ENCODE measurements around the gene ZIM2. TPM values are rescaled to one million over a fixed set of nuclear protein-coding genes. Genes with fewer than 3 reads are reported as not detected.

The ZIM2 gene
- total RNA-seq, 2 donors from 2014 or later, result not detected

DNA sequence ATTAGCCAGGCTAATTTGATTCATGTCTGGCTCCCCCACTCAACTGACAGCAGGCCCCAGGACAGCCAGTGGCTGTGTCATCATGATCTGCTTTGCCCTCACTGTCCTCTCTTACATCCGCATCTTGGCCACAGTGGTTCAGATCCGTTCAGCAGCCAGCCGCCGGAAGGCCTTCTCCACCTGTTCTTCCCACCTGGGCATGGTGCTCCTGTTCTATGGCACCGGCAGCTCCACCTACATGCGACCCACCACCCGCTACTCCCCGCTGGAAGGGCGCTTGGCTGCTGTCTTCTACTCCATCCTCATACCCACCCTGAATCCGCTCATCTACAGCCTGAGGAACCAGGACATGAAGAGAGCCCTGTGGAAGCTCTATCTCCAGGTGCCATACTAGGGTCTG lies 79.7 kb downstream of the ZIM2 start:
- DNase-seq (ENCODE audit: low spot score in 2 of 2) (no peak), ATAC-seq (no peak)
- Mint-ChIP-seq H3K36me3 (peaks cover 55 to 63% of the 10 kb centered on the region in 2 donors), H3K27ac (no peak overlapping the region), H3K9me3 (peaks cover 54 to 55% of the 10 kb centered on the region in 2 donors)

DNA sequence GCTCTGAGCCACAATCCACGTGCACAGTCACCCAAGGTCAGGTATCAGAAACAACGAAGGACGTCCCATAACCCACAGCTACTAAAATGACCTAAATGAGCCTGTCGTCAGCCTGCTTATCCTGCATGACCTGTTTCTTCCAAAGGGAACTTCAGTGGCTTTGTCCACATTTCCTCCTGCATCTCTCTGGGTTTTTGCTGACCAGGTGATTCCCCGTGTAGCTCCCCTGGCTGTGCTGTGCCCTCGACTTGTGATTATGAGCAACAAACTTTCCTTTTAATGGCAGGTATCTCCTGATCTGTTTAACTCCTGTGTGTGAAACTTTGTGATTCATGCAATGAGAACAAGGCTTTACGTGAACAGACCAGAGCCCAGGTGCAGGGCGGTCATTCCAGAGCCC lies 81.0 kb downstream of the ZIM2 start:
- H3K9me3 Mint-ChIP-seq, result peaks cover 48 to 55% of the 10 kb centered on the region in 2 donors
- H3K36me3 Mint-ChIP-seq, result peaks cover 45 to 56% of the 10 kb centered on the region in 2 donors
- H3K27ac Mint-ChIP-seq, result no peak overlapping the region
- ATAC-seq (no peak), DNase-seq (ENCODE audit: low spot score in 2 of 2) (no peak)

DNA sequence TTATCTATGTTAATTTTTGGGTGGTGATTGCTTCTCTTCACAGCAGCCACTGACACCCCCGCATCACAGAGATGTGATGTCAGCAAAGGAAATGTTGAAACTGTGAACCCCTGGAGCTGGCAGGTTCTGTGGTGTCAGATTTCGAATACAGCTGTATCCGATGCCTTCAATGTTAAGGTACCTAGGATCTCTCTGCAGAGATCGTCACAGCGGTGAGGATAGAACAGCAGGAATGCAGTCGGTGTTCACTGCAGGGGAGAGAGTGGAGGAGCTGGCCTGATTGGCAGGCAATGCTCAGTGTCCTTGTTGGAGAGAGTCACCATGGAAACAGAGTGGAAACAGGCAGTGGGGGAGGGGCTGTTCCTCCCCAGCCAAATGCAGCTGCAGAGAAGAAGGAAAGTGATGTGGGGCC lies 89.4 kb downstream of the ZIM2 start:
- no peak for ATAC-seq
- Mint-ChIP-seq H3K36me3 (peaks cover 23 to 43% of the 10 kb centered on the region in 2 donors), H3K9me3 (peaks cover 34 to 41% of the 10 kb centered on the region in 2 donors), H3K27ac (no peak overlapping the region)
- DNase-seq (ENCODE audit: low spot score in 2 of 2), result no peak

DNA sequence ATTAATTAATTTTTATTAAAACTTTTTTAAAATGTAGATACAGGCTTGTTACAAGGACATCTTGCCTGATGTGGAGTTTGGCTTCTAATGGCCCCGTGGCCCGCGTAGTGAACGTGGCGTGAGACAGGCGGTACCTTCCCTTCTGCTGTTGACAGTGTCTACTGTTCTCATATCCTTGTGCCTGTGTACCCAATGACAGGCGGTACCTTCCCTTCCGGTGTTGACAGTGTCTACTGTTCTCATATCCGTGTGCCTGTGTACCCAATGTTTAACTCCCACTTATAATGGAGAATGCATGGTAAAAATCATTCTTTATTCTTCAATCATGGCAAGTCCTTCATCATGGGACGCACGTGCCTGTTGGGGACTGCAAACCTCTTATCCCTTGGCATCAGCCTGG lies 89.9 kb downstream of the ZIM2 start:
- DNase-seq (ENCODE audit: low spot score in 2 of 2), result no peak
- H3K36me3 Mint-ChIP-seq, result peaks cover 19 to 41% of the 10 kb centered on the region in 2 donors
- no peak for ATAC-seq
- H3K27ac Mint-ChIP-seq, result no peak overlapping the region
- peaks cover 32 to 37% of the 10 kb centered on the region in 2 donors for H3K9me3 Mint-ChIP-seq

DNA sequence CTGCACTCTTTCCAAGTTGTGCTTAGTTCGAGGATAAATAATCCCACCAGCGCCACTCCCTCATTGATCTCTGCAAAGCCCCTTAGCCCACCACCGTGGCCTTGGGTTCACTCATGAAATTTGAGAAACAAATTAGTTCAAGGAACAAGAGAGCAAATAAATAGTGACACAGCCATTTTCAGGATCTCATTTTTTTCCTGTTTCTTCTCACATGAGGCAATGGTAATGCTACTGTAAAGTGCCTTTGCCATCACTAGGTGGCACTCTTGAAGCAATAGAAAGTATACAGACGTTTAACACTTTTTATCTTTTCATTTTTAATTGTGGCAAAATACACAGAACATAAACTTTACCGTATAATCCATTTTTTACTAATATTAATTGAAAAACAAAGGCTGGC lies 92.1 kb downstream of the ZIM2 start:
- DNase-seq (ENCODE audit: low spot score in 2 of 2) (no peak), ATAC-seq (no peak)
- Mint-ChIP-seq H3K9me3 (peaks cover 33 to 35% of the 10 kb centered on the region in 2 donors), H3K36me3 (peaks cover 21 to 44% of the 10 kb centered on the region in 2 donors), H3K27ac (no peak overlapping the region)

DNA sequence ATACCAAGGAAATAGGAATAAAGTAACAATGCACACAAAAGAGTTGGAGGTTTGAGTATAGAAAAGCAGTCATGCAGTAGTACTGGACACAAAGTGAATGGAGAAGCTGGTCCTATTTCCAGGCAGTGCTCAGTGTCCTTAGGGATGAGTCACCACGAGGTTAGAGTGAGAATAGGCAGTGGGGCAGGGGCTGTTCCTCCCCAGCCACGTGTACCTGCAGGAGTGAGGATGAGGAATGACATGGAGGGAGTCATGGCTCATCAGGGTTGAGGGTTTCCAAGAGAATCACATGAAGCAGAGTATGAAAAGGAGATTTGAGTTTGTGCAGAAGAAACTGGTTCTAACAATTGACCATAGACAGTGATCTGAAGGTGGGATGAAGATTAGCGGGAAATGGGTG lies 94.2 kb downstream of the ZIM2 start:
- H3K9me3 Mint-ChIP-seq, result peaks cover 43% of the 10 kb centered on the region in 2 donors
- H3K36me3 Mint-ChIP-seq, result peaks cover 19 to 53% of the 10 kb centered on the region in 2 donors
- H3K27ac Mint-ChIP-seq, result no peak overlapping the region
- ATAC-seq, result no peak
- DNase-seq (ENCODE audit: low spot score in 2 of 2), result no peak

DNA sequence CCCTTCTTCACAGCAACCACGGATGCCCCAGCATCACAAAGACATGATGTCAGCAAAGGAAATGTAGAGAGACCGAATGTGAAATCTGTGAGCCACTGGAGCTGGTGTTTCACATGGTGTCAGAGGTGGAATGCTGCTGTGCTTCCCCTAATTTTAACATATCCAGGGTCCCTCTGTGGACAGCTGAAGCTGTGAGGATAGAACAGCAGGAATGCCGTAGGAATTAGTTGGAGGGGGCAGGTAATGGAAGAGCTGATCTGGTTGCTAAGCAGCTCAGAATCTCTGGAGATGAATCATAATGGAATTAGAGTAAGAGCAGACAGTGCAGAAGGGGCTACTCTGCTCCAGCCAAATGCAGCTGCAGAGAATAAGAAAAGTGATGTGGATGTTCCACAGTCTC lies 100.0 kb downstream of the ZIM2 start:
- peaks cover 29 to 55% of the 10 kb centered on the region in 2 donors for H3K36me3 Mint-ChIP-seq
- no peak for DNase-seq (ENCODE audit: low spot score in 2 of 2)
- no peak overlapping the region for H3K27ac Mint-ChIP-seq
- H3K9me3 Mint-ChIP-seq, result peaks cover 35 to 52% of the 10 kb centered on the region in 2 donors
- ATAC-seq, result no peak

DNA sequence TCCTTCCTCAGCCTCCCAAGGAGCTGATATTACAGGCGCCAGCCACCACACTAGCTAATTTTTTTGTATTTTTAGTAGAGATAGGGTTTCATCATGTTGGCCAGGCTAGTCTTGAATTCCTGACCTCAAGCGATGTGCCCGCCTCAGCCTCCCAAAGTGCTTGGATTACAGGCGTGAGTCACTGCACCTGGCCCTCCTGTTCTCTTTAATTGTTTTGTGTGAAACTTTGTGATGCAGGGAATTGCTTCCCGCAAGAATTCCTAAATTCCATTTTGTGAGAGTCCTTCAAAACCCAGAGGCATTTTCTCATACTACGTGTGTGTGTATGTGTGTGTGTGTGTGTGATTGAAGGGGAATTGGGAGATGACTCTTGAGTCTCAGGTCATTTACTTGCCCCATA lies 104.0 kb downstream of the ZIM2 start:
- Mint-ChIP-seq H3K27ac (no peak overlapping the region), H3K36me3 (peaks cover 33 to 46% of the 10 kb centered on the region in 2 donors), H3K9me3 (peaks cover 28 to 52% of the 10 kb centered on the region in 2 donors)
- ATAC-seq, result no peak
- DNase-seq (ENCODE audit: low spot score in 2 of 2), result no peak

DNA sequence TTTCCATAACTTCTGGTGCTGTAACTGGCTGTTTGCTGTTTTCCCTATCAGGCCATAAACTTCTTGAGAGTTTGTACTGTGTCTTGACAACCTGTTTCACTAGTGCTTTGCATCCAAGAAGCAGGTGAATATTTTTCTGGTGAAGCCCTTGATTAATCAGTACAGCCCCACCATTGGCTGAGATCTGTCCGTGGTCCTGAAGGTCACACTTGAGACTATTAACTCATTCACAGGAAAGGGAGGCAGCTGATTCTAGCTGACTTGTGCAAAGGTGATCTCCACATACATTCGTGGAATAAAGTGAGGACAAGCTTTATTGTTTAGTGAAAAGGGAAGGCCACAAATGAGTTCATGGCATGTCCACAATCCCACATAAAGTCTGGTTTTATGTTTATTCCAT lies 107.5 kb downstream of the ZIM2 start:
- no peak for DNase-seq (ENCODE audit: low spot score in 2 of 2)
- Mint-ChIP-seq H3K36me3 (peaks cover 27 to 41% of the 10 kb centered on the region in 2 donors), H3K9me3 (peaks cover 30 to 42% of the 10 kb centered on the region in 2 donors), H3K27ac (no peak overlapping the region)
- ATAC-seq, result no peak

DNA sequence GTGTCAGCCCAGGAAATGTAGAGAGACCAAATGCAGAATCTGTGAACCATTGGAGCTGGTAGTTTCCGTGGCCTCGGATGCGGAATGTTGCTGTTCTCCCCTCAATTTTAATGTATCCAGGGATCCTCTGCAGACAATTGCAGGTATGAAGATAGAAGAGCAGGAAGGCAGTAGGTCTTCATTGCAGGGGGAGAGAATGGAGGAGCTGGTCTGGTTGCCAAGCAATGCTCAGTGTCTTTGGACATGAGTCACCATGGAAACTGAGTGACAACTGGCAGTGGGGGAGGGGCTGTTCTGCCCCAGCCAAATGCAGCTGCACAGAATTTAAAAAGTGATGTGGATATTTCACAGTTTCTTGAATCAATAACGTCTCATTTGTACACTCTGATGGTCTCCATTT lies 112.8 kb downstream of the ZIM2 start:
- ATAC-seq (no peak), DNase-seq (ENCODE audit: low spot score in 2 of 2) (no peak)
- Mint-ChIP-seq H3K27ac (no peak overlapping the region), H3K36me3 (peaks cover 37 to 40% of the 10 kb centered on the region in 2 donors), H3K9me3 (peaks cover 24 to 30% of the 10 kb centered on the region in 2 donors)

DNA sequence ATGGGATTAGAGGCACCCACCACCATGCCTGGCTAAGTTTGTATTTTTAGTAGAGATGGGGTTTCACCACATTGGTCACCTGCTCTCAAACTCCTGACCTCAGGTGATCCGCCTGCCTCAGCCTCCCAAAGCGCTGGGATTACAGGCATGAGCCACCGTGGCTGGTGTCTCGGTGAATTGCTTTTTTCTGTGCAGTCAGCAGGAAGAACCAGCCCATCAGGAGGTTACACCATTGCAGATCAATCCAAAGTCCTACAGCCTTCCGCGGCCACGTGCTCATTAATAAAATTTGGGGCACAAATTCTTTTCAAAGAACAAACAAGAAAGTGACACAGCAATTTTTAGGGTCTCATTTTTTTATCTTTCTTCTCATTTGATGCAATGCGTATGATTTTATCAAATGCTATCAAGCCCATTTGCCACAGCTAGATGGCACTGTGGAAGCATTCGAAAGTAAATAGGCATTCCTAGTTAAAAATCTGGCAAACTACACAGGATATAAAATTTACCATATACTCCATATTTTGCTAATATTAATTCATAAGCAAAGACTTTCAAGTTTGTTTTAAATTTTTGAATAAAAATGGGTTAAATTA lies 114.6 kb downstream of the ZIM2 start:
- Mint-ChIP-seq H3K9me3 (peaks cover 25 to 37% of the 10 kb centered on the region in 2 donors), H3K27ac (peak overlapping the region in 1 of 2 donors; percentile 25), H3K36me3 (peaks cover 40 to 50% of the 10 kb centered on the region in 2 donors)
- DNase-seq (ENCODE audit: low spot score in 2 of 2), result no peak
- ATAC-seq, result no peak

Other genes starting within 250 kb of the ZIM2 start
- gene ZNF71, start 245.4 kb downstream of the ZIM2 start, total RNA-seq, result 1 to 10 TPM; 4.4 to 4.7 TPM
- under 1 TPM; 0.30 to 0.31 TPM for gene SMIM17, start 197.6 kb downstream of the ZIM2 start, total RNA-seq
- gene ZNF835, start 169.0 kb downstream of the ZIM2 start, total RNA-seq, result 1 to 10 TPM; 1.7 to 2.2 TPM
- not detected for gene PEG3, start within 50 bp of the ZIM2 start, total RNA-seq

Measured in activated naive CD4-positive, alpha-beta T cell treated with anti-CD3 and anti-CD28 coated beads, Interleukin-2, amount 50 U/mL, for 72 hours (primary cell).